K562 (cell line): Measurements from ENCODE around the gene ATP10B. TPM values are rescaled to one million over a fixed set of nuclear protein-coding genes. Genes with fewer than 3 reads are reported as not detected.

ENCODE experiments used
- ATAC-seq: fragments of 200-7000 bp; cut with Tn5 transposase; 3 replicates; pipeline ENCODE4 v1.9.1; 2020; ENCODE audit warnings: moderate library complexity
- BruUV-seq: library from RNA; stranded (reverse); fragments of 400-500 nt; replicated peaks from 2 replicates; lab custom pipeline; 2021; lab: Mats Ljungman, UMichigan
- CTCF ChIA-PET: fragments of 300-600 bp; formaldehyde crosslinking; extraction: SDS; loops from one replicate; lab custom pipeline; 2021; ENCODE audit warnings: low intra/inter-chr PET ratio; lab: Yijun Ruan, JAX
- POLR2A ChIA-PET: fragments of 300-600, 350-650 bp; sonication (Branson Sonifier 250); formaldehyde crosslinking; extraction: SDS; loops from one replicate; lab custom pipeline; 2021; ENCODE audit warnings: antibody characterized with exemption, inconsistent platforms; lab: Yijun Ruan, JAX
- DNase-seq, 4 experiments: peaks; one replicate each; pipeline versions ENCODE4 v3.0.0 to v3.0.0-alpha.2; 2011 to 2018; ENCODE audit warnings: low spot score in 3 of 4, mixed read lengths in 3 of 4; ENCODE audit errors: extremely low read depth in 1 of 4
- FAIRE-seq: peaks from 2 replicates; lab custom pipeline; 2011; peaks lifted over from hg19 to GRCh38; lab: Jason Lieb, UNC
- H2AFZ ChIP-seq: 2 replicates; pipeline ENCODE4 v1.6.0; 2011; ENCODE audit warnings: low read depth, low read length, control low read depth, inconsistent platforms
- H3K27ac ChIP-seq: fragments of 200-600 bp; 3 replicates; pipeline ENCODE4 v1.8.0; 2011; ENCODE audit warnings: low read depth, mild to moderate bottlenecking, control low read depth, inconsistent platforms, low read length, moderate library complexity, mixed read lengths; ENCODE audit errors: extremely low read depth
- H3K27me3 ChIP-seq, 2 experiments: fragments of 300-600 bp in 1 of 2; 2 replicates in 1 of 2; 3 replicates in 1 of 2; pipeline versions ENCODE4 v1.6.0 to v1.8.0; 2011; ENCODE audit warnings: inconsistent platforms in 2 of 2, low read length in 2 of 2, mild to moderate bottlenecking in 1 of 2, mixed read lengths in 1 of 2, moderate library complexity in 1 of 2; ENCODE audit not compliant: control insufficient read depth in 2 of 2, insufficient read depth in 2 of 2
- H3K36me3 ChIP-seq: fragments of 300-600 bp; 3 replicates; pipeline ENCODE4 v1.8.0; 2011; ENCODE audit warnings: mild to moderate bottlenecking, low read length, inconsistent platforms; ENCODE audit not compliant: control insufficient read depth, insufficient read depth
- H3K4me1 ChIP-seq, 2 experiments: fragments of 200-600 bp in 1 of 2; replicated peaks in 1 of 2; 2 replicates in 1 of 2; 3 replicates in 1 of 2; pipeline versions ENCODE4 v1.5.1 to v1.8.0; 2011; ENCODE audit warnings: inconsistent platforms in 2 of 2, low read length in 2 of 2, mild to moderate bottlenecking in 1 of 2, mixed read lengths in 1 of 2, moderate library complexity in 1 of 2; ENCODE audit not compliant: control insufficient read depth in 2 of 2, insufficient read depth in 2 of 2
- H3K4me2 ChIP-seq: 2 replicates; pipeline ENCODE4 v1.6.1; 2011; ENCODE audit warnings: low read length, control low read depth, inconsistent platforms, mixed read lengths; ENCODE audit not compliant: insufficient read depth
- H3K4me3 ChIP-seq: fragments of 200-600 bp; sonication (generic), shearing (Covaris generic); 2 replicates; pipeline ENCODE4 v1.5.1; 2016; ENCODE audit warnings: control low read depth, inconsistent platforms
- H3K79me2 ChIP-seq: fragments of 200-600 bp; 3 replicates; pipeline ENCODE4 v1.8.0; 2011; ENCODE audit warnings: low read length, inconsistent platforms; ENCODE audit not compliant: control insufficient read depth, insufficient read depth
- H3K9ac ChIP-seq, 2 experiments: 2 replicates each; pipeline versions ENCODE4 v1.6.0 to v1.6.1; 2011; ENCODE audit warnings: low read depth in 2 of 2, low read length in 2 of 2, control low read depth in 1 of 2, inconsistent platforms in 1 of 2, mild to moderate bottlenecking in 1 of 2, mixed read lengths in 1 of 2; ENCODE audit not compliant: insufficient read depth in 1 of 2
- H3K9me1 ChIP-seq: one replicate; pipeline ENCODE4 v1.6.0; 2011; ENCODE audit warnings: inconsistent platforms, mild to moderate bottlenecking, low read length, moderate library complexity; ENCODE audit not compliant: control insufficient read depth, insufficient read depth
- H3K9me3 ChIP-seq: replicated peaks from 2 replicates; pipeline ENCODE4 v1.5.1; 2011; ENCODE audit warnings: low read depth, low read length, inconsistent platforms; ENCODE audit not compliant: control insufficient read depth, insufficient read depth
- H4K20me1 ChIP-seq: replicated peaks from 2 replicates; pipeline ENCODE4 v1.6.1; 2011; ENCODE audit warnings: low read length, inconsistent platforms, mixed read lengths; ENCODE audit not compliant: control insufficient read depth, insufficient read depth
- CSDE1 ChIP-seq, 2 experiments: fragments of 450-650 bp; IDR thresholded peaks; 2 replicates each; pipeline ENCODE4 v1.6.1; 2016; ENCODE audit warnings: mild to moderate bottlenecking in 1 of 2
- GMEB1 ChIP-seq: fragments of 250-450 bp; sonication (Bioruptor Pico); IDR thresholded peaks from 2 replicates; pipeline ENCODE4 v1.4.0; 2020; ENCODE audit warnings: mild to moderate bottlenecking
- HES1 ChIP-seq: fragments of 450-650 bp; IDR thresholded peaks from 2 replicates; pipeline ENCODE4 v1.6.1; 2016; ENCODE audit warnings: low read depth, mild to moderate bottlenecking, moderate library complexity
- HOXB6 ChIP-seq: fragments of 250-450 bp; sonication (Bioruptor Pico); IDR thresholded peaks from 2 replicates; pipeline ENCODE4 v1.5.1; 2022; ENCODE audit warnings: mild to moderate bottlenecking, borderline replicate concordance
- KAT8 ChIP-seq: fragments of 450-650 bp; IDR thresholded peaks from 2 replicates; pipeline ENCODE4 v1.6.1; 2016; ENCODE audit warnings: low read depth, mild to moderate bottlenecking
- NCOR1 ChIP-seq: fragments of 450-650 bp; IDR thresholded peaks from 2 replicates; pipeline ENCODE4 v1.6.1; 2016; ENCODE audit warnings: mild to moderate bottlenecking, moderate library complexity
- OTX1 ChIP-seq: fragments of 450-650 bp; formaldehyde crosslinking; IDR thresholded peaks from 2 replicates; pipeline ENCODE4 v1.4.0; 2022; ENCODE audit warnings: mild to moderate bottlenecking
- RFX5 ChIP-seq: IDR thresholded peaks from 2 replicates; pipeline ENCODE4 v1.6.1; 2011; ENCODE audit warnings: low read depth, mild to moderate bottlenecking, improper control_type of control experiment, low read length
- SREBF2 ChIP-seq: sonication (generic); formaldehyde crosslinking; IDR thresholded peaks from 2 replicates; pipeline ENCODE4 v1.4.0; 2020; ENCODE audit warnings: mild to moderate bottlenecking, missing genetic modification reagents
- TCFL5 ChIP-seq: fragments of 250-450 bp; sonication (Bioruptor Pico); conservative IDR thresholded peaks from 2 replicates; pipeline ENCODE4 v1.6.1; 2021; ENCODE audit warnings: mild to moderate bottlenecking, moderate library complexity, matching md5 sums
- XRCC4 ChIP-seq: IDR thresholded peaks from one replicate; pipeline ENCODE4 v1.6.1; 2011; ENCODE audit not compliant: insufficient read depth, insufficient read length; ENCODE audit errors: extremely low read depth
- ZBTB9 ChIP-seq: fragments of 450-650 bp; formaldehyde crosslinking; IDR thresholded peaks from 2 replicates; pipeline ENCODE4 v1.4.0; 2020; ENCODE audit warnings: mild to moderate bottlenecking, moderate library complexity
- ZNF124 ChIP-seq: sonication (generic); formaldehyde crosslinking; IDR thresholded peaks from 2 replicates; pipeline ENCODE4 v1.8.1; 2022; ENCODE audit warnings: missing genetic modification reagents
- ZNF384 ChIP-seq: IDR thresholded peaks from 2 replicates; pipeline ENCODE4 v1.6.1; 2012; ENCODE audit warnings: low read depth, low read length, improper control_type of control experiment
- ZNF41 ChIP-seq: fragments of 250-450 bp; sonication (Bioruptor Pico); conservative IDR thresholded peaks from 2 replicates; pipeline ENCODE4 v1.4.0; 2020; ENCODE audit warnings: mild to moderate bottlenecking
- WGBS: fragments of 100-300 bp; shearing (Covaris generic); methylation state at CpG from one replicate; pipeline ENCODE4 v1.1.6; 2016; ENCODE audit warnings: low coverage, mixed read lengths; ENCODE audit not compliant: insufficient coverage; ENCODE audit errors: missing lambda C conversion rate; 5-methylcytosine and 5-hydroxymethylcytosine counted together
- in situ Hi-C: fragments of 300-500 bp; cut with MboI; formaldehyde crosslinking; loops from 4 replicates; pipeline ENCODE4 v1.15.0; 2018; ENCODE audit warnings: inconsistent platforms, mixed read lengths
- intact Hi-C: fragments of 100-400 bp; cut with micrococcal nuclease; formaldehyde crosslinking; loops from 2 replicates; pipeline ENCODE4 v1.14.2; 2022
- polyA plus RNA-seq, 8 experiments: library from polyadenylated mRNA; depleted of rRNA in 4 of 8; stranded (reverse) in 5 of 8; unstranded in 3 of 8; fragments of >200 nt; fragmentation: Nextera tagmentation in 2 of 8; fragmentation: Illumina TruSeq in 1 of 8; extraction: Ambion mirVana in 2 of 8; extraction: Trizol in 1 of 8; gene quantifications; 2 replicates each; pipeline versions ENCODE4 v1.2.1 to v1.2.3, GENCODE V29; 2011 to 2014; ENCODE audit warnings: inconsistent platforms in 1 of 8, missing spikeins in 1 of 8
- total RNA-seq, 7 experiments: library from RNA; depleted of rRNA in 6 of 7; stranded (reverse); fragments of >200 nt in 6 of 7; fragmentation: Illumina TruSeq in 2 of 7; extraction: Trizol in 2 of 7; gene quantifications; 2 replicates each; pipeline versions ENCODE4 v1.2.1 to v1.2.3, GENCODE V29; 2011 to 2021; ENCODE audit warnings: low replicate concordance in 1 of 7

Gene ATP10B
- total and polyA plus RNA-seq, 9 of the 15 experiments (the other 6 are each of a cell fraction or from before 2014, with no cell fraction given), result 0.04 TPM; not detected in 8

GRCh38 chr5:160635663-160636062 lies 216.3 kb downstream of the ATP10B start:
- intact Hi-C loops, result no loop called here
- Histone ChIP-seq H3K9me1 (no peaks in the 10 kb centered on the region), H2AFZ (no peak overlapping the region), H3K27ac (no peak overlapping the region), H3K36me3 (no peaks in the 10 kb centered on the region), H3K4me1 (no peaks in the 10 kb centered on the region), H3K4me3 (no peak overlapping the region), H3K4me2 (no peak overlapping the region), H3K9ac (no peak overlapping the region), H3K9me3 (no peaks in the 10 kb centered on the region), H3K79me2 (no peaks in the 10 kb centered on the region), H3K27me3 (no peaks in the 10 kb centered on the region), H4K20me1 (no peaks in the 10 kb centered on the region)
- ChIA-PET POLR2A (no interaction called here), CTCF (no interaction called here)
- ATAC-seq (no peak), DNase-seq (no peak), FAIRE-seq (no peak)
- BruUV-seq, result no TSS peak
- WGBS, result 0% methylated on average over 4 of the region's 4 CpGs
- in situ Hi-C loops, result no loop called here
- no peak for TF ChIP-seq HOXB6 (CRISPR knock-in tag)

GRCh38 chr5:160635046-160635445 lies 217.0 kb downstream of the ATP10B start:
- BruUV-seq, result no TSS peak
- FAIRE-seq, result no peak
- intact Hi-C loops, result no loop called here
- TF ChIP-seq NCOR1 (no peak), TCFL5 (no peak), ZNF124 (CRISPR knock-in tag) (no peak), RFX5 (no peak), ZNF384 (no peak), CSDE1 (IDR thresholded peaks at IDR 0.05) (no peak), ZNF41 (CRISPR knock-in tag) (no peak), GMEB1 (CRISPR knock-in tag) (no peak), OTX1 (CRISPR knock-in tag) (no peak), SREBF2 (no peak), ZBTB9 (CRISPR knock-in tag) (no peak), XRCC4 (no peak), KAT8 (no peak), HES1 (no peak)

More at GRCh38 chr5:160635046-160635445, 217.0 kb downstream of the ATP10B start:
- Histone ChIP-seq H3K27me3 (no peaks in the 10 kb centered on the region), H3K4me2 (no peak overlapping the region), H3K9ac (no peak overlapping the region), H3K4me3 (no peak overlapping the region), H3K36me3 (no peaks in the 10 kb centered on the region), H3K9me1 (no peaks in the 10 kb centered on the region), H2AFZ (no peak overlapping the region), H3K79me2 (no peaks in the 10 kb centered on the region), H4K20me1 (no peaks in the 10 kb centered on the region), H3K4me1 (no peaks in the 10 kb centered on the region), H3K27ac (no peak overlapping the region), H3K9me3 (no peaks in the 10 kb centered on the region)
- in situ Hi-C loops, result no loop called here
- no peak for ATAC-seq
- ChIA-PET CTCF (no interaction called here), POLR2A (no interaction called here)
- DNase-seq, result no peak
- WGBS, result 2% methylated on average over 3 of the region's 4 CpGs
